ENCODE results near the gene FCHSD2. TPM values are rescaled to one million over a fixed set of nuclear protein-coding genes. Genes with fewer than 3 reads are reported as not detected.

Gene FCHSD2
- total and polyA plus RNA-seq, 2 of the 13 experiments (the other 11 are each of a cell fraction or from before 2014, with no cell fraction given): 20.5 to 24.8 TPM

GRCh38 chr11:73140213-73141030, 1.7 kb downstream of the FCHSD2 start:
- ATAC-seq: 0 out of 3 replicates have a peak, but pooled peaks have one; percentile 1
- CTCF ChIA-PET (ENCODE audit: low intra/inter-chr PET ratio, low total read pairs): interaction anchor here (2.2 kb wide), 1 partner anchor 38 kb away, joined by 7 read pairs; no protein-coding TSS in a partner anchor
- DNase-seq (ENCODE audit: low spot score): no peak
- TF ChIP-seq ZSCAN31 (CRISPR knock-in tag; IDR thresholded peaks at IDR 0.05; ENCODE audit: low read depth) (0 out of 2 replicates have a peak, but pooled peaks have one; percentile 37), GATAD1 (CRISPR knock-in tag; IDR thresholded peaks at IDR 0.05) (0 out of 2 replicates have a peak, but pooled peaks have one; percentile 17), KDM2A (CRISPR knock-in tag; IDR thresholded peaks at IDR 0.05; ENCODE audit: borderline replicate concordance, low read depth) (peak; percentile 40; the same call in 1 of the 2 replicates), RERE (CRISPR knock-in tag; IDR thresholded peaks at IDR 0.05; ENCODE audit: low read depth) (no peak), RCOR2 (CRISPR knock-in tag; IDR thresholded peaks at IDR 0.05) (0 out of 2 replicates have a peak, but pooled peaks have one; percentile 20), ZNF570 (CRISPR knock-in tag; IDR thresholded peaks at IDR 0.05; ENCODE audit: borderline replicate concordance) (no peak)
- TF ChIP-seq, protein P1, sequence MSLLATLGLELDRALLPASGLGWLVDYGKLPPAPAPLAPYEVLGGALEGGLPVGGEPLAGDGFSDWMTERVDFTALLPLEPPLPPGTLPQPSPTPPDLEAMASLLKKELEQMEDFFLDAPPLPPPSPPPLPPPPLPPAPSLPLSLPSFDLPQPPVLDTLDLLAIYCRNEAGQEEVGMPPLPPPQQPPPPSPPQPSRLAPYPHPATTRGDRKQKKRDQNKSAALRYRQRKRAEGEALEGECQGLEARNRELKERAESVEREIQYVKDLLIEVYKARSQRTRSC (CRISPR knock-in tag; IDR thresholded peaks at IDR 0.05; ENCODE audit: low read depth): no peak; the same call in 1 of the 2 replicates
- TF ChIP-seq, protein P2, sequence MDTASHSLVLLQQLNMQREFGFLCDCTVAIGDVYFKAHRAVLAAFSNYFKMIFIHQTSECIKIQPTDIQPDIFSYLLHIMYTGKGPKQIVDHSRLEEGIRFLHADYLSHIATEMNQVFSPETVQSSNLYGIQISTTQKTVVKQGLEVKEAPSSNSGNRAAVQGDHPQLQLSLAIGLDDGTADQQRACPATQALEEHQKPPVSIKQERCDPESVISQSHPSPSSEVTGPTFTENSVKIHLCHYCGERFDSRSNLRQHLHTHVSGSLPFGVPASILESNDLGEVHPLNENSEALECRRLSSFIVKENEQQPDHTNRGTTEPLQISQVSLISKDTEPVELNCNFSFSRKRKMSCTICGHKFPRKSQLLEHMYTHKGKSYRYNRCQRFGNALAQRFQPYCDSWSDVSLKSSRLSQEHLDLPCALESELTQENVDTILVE (CRISPR knock-in tag; IDR thresholded peaks at IDR 0.05): no peak
- TF ChIP-seq, protein P3, sequence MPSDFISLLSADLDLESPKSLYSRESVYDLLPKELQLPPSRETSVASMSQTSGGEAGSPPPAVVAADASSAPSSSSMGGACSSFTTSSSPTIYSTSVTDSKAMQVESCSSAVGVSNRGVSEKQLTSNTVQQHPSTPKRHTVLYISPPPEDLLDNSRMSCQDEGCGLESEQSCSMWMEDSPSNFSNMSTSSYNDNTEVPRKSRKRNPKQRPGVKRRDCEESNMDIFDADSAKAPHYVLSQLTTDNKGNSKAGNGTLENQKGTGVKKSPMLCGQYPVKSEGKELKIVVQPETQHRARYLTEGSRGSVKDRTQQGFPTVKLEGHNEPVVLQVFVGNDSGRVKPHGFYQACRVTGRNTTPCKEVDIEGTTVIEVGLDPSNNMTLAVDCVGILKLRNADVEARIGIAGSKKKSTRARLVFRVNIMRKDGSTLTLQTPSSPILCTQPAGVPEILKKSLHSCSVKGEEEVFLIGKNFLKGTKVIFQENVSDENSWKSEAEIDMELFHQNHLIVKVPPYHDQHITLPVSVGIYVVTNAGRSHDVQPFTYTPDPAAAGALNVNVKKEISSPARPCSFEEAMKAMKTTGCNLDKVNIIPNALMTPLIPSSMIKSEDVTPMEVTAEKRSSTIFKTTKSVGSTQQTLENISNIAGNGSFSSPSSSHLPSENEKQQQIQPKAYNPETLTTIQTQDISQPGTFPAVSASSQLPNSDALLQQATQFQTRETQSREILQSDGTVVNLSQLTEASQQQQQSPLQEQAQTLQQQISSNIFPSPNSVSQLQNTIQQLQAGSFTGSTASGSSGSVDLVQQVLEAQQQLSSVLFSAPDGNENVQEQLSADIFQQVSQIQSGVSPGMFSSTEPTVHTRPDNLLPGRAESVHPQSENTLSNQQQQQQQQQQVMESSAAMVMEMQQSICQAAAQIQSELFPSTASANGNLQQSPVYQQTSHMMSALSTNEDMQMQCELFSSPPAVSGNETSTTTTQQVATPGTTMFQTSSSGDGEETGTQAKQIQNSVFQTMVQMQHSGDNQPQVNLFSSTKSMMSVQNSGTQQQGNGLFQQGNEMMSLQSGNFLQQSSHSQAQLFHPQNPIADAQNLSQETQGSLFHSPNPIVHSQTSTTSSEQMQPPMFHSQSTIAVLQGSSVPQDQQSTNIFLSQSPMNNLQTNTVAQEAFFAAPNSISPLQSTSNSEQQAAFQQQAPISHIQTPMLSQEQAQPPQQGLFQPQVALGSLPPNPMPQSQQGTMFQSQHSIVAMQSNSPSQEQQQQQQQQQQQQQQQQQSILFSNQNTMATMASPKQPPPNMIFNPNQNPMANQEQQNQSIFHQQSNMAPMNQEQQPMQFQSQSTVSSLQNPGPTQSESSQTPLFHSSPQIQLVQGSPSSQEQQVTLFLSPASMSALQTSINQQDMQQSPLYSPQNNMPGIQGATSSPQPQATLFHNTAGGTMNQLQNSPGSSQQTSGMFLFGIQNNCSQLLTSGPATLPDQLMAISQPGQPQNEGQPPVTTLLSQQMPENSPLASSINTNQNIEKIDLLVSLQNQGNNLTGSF (CRISPR knock-in tag; IDR thresholded peaks at IDR 0.05): no peak

More at GRCh38 chr11:73140213-73141030, 1.7 kb downstream of the FCHSD2 start:
- no peak overlapping the region for H2AFZ ChIP-seq (ENCODE audit: low read length)
- intact Hi-C loops (cut with micrococcal nuclease; ENCODE audit: unreplicated experiment): no loop called here
- H3K9ac ChIP-seq (ENCODE audit: insufficient read depth, low read depth, low read length): peak overlapping the region; percentile 87
- peak overlapping the region; percentile 78 to 99 (median 91) for H3K4me3 ChIP-seq (replicated peaks in 1 of 3; ENCODE audit: insufficient read depth in 1 of 3, low read depth in 2 of 3, low read length in 3 of 3)
- H3K9me3 ChIP-seq (ENCODE audit: low read length): no peaks in the 10 kb centered on the region
- 1% methylated on average over 21 of the region's 26 CpGs for WGBS (ENCODE audit: low lambda C conversion rate)
- POLR2A ChIA-PET: interaction anchor here (1.1 to 5.2 kb wide), 5 partner anchors 17 to 159 kb away, joined by 3 to 152 read pairs (median 9); no protein-coding TSS in a partner anchor
- no peaks in the 10 kb centered on the region for H4K20me1 ChIP-seq (ENCODE audit: insufficient read depth, low read length)
- H3K79me2 ChIP-seq (ENCODE audit: insufficient read depth, low read length): peaks cover 65% of the 10 kb centered on the region
- FAIRE-seq: no peak
- no TSS peak for BruUV-seq (replicated peaks)
- H3K36me3 ChIP-seq (replicated peaks in 1 of 2; ENCODE audit: control insufficient read depth in 1 of 2, insufficient read depth in 2 of 2, low read length in 2 of 2): peaks cover 5 to 9% of the 10 kb centered on the region in 2 experiments
- H3K27ac ChIP-seq (ENCODE audit: extremely low read length, insufficient read depth, low read length): peak overlapping the region; percentile 95
- H3K4me1 ChIP-seq (ENCODE audit: insufficient read depth, low read length): peaks cover 65% of the 10 kb centered on the region
- in situ Hi-C loops (cut with HindIII; ENCODE audit: extremely low pct_ligation_motif_present, low pct_unique_long_range_greater_than_20kb): loop anchor here (5.0 kb wide), 1 partner anchor 37 kb away; no protein-coding TSS in a partner anchor
- peak overlapping the region; percentile 82 for H3K4me2 ChIP-seq (ENCODE audit: low read depth, low read length)
- no peaks in the 10 kb centered on the region; a peak in 1 of 5 replicates for H3K27me3 ChIP-seq (ENCODE audit: control insufficient read depth in 1 of 2, insufficient read depth in 2 of 2, low read length in 2 of 2)
